ENCODE measurements around the gene RRP15.

DNA sequence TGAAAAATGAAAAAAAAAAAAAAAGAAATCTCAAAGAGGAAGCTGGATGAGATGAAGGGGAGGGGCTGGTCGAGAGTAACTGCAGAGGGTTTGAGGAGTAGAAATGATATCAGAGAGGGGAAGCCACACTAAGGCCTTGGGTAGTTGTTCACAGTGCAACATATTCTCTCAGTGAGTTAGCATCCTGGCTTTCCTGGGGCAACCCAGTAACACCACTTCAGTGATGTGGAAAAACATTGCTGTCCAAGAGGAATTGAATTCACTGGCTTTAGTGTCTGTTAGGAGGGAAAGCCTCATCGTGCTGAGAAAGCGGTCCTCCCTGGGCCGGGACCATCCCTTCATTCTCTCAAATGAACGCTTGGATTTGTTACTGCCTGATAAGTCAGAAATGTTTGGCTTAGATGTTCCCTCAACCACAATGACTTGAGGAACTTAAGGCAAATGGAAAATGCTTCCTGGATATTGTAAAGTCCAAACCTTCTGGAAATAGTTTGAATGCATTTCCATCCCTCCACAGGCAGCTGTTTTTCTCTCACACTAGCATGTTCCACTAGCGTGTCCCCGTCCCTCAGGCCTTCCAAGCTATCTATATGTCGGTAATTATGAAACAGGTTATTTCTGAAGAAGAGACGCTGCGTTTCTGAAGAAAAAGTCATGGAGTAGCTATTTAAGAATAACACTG, 72.3 kb downstream of the RRP15 start:
- TF ChIP-seq CTCF (IDR thresholded peaks at IDR 0.05) (no peak), EZH2 (IDR thresholded peaks at IDR 0.05) (no peak), EZH2phosphoT487 (IDR thresholded peaks at IDR 0.05) (no peak)

Measured in neural progenitor cell (in vitro differentiated cells).